ENCODE results near the gene RPS25.
"Not testable (repeated sequence)": the region's sequence is repeated elsewhere in the genome, so short reads cannot be mapped to it uniquely, and the experiment has no call there.

RPS25 gene

GRCh38 chr11:119038884-119039283 lies 20.7 kb upstream of the RPS25 start:
- DNase-seq: no peak

DNA sequence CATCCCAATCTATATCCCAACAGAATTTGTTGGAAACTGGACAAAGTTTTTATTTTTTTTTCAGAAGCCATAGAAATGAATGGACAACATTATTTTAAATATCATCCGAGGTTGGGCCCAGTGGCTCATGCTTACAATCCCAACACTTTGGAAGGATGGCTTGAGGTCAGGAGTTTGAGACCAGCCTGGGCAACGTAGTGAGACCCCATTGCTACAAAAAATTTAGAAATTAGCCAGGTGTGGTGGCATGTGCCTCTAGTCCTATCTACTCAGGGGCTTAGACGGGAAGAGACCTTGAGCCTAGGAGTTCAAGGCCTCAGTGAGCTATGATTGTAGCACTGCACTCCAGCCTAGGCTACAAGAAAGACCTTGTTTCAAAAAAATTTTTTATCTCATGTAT lies 16.7 kb upstream of the RPS25 start:
- no peak for DNase-seq

DNA sequence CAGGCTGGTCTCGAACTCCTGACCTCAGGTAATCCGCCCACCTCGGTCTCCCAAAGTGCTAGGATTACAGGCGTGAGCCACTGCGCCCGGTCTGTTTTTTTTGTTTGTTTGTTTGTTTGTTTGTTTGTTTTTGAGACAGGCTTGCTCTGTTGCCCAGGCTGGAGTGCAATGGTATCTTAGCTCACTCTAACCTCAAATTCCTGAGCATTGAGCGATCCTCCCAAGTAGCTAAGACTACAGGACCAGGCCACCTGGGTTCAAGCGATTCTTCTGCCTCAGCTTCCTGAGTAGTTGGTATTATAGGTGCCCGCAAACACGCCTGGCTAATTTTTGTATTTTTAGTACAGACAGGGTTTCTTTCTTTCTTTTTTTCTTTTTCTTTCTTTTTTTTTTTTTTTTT lies 15.3 kb upstream of the RPS25 start:
- DNase-seq: not testable (repeated sequence)

DNA sequence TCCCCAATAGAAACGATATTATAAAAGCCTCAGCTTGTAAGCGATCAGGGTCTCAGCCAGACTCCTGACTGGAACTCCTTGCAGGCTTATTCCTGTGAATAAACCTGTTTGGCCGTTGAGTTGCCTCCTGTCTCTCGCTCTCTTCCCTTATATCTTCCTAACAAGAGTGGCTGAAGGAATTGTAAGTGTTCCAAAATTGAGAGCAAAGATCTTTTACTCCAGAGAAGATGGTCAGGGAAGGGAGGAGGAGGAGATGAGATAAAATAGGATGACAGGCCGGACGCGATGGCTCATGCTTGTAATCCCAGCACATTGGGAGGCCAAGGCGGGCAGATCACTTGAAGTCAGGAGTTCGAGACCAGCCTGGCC lies 13.8 kb upstream of the RPS25 start:
- DNase-seq: no peak

DNA sequence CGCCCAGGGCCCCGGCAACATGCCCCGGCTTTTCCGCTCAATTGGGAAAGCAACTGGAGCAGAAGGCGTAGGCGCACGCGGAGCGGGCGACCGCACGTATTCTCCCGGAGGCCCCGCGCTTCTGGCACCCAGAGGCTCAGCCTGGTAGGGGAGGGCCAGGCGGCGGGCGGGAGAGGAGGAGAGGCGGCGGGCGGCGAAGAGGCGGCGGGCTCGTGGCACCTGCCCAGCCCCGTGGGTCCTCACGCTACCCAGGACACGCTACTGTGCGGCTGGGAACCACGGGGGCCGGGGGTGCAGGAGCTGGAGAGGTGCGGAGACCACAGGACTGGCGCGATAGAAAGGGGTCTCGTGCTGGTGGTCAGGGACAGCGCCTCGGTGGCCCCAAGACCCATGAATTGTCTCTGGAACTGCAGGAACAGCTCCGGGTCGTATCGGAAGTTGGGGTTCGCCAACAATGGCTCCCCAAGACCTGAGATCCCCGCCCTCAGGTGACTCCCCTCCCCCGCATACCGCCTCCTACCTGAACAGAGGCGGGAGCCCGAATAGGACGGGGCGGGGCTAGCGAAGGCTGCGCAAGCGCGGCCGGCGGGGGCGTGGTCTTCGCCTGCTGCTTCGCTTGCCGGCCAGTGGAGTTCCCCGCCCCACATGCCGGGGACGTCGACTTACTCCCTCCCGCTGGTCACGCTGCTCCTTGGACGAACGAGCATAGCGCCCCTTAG lies 12.3 kb upstream of the RPS25 start, which contains the start of gene SLC37A4:
Gene SLC37A4, minus strand, starts transcription at position 549 of the 719 bp plus-strand sequence.
- DNase-seq: peak; percentile 99

- DNase-seq: no peak
Observed at GRCh38 chr11:119030029-119030328, 11.8 kb upstream of the RPS25 start.

- no peak for DNase-seq
Observed at GRCh38 chr11:119029340-119030028, 11.3 kb upstream of the RPS25 start.

GRCh38 chr11:119029069-119029339 lies 10.9 kb upstream of the RPS25 start:
- DNase-seq: no peak

DNA sequence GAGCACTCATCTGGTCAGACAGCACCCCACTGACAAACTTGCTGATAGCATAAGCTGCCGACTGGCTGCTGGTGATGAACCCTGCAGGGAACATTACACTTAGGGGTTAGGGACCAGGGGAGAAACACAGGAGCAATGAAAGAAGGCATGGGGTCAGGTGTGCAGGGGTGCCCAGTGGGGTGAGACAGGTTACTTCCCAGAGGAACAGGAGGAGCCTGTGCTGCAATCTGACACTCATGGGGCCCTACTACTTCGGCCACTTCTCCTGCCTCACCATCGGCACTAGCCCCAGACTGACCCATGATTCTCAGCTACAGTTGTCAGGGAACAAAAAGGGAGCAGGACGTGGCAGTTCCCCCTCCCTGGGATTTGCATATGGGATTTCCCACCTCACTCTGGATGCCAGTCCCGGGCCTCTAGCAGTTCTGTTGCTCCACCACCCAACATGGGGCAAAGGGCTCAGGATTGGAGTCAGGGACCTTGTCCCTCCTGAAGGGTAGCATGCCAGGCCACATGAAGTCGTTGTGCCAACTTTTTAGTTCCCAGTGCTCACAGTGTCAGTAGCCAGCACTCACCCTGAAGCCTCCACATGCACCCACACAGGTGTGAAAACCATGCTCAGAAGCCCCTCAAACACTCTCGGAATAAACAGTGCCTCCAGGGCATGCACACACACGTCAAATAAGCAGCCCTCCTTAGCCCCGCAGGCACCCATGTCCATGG lies 10.4 kb upstream of the RPS25 start:
- no peak for DNase-seq

- DNase-seq: no peak
Observed at GRCh38 chr11:119027561-119028345, 9.6 kb upstream of the RPS25 start.

DNA sequence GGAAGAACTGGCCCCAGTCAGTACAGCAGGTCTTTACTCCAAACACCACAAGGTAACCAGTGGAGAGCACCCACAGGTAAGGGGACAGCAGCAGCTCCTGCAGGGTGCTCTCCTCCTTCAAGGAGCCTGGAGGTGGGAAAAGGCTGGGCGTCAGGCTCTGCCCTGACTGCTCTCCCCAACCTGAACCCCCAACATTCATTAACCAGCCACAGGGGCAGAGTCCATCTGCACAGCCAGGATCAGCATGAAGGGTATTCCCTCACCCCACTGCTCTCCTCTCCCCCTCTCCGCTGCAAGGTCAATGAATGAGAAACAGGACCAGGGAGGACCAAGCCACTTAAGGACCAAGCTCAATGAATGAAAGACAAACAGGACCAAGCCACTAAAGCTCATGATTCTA lies 8.8 kb upstream of the RPS25 start:
- DNase-seq: no peak

DNA sequence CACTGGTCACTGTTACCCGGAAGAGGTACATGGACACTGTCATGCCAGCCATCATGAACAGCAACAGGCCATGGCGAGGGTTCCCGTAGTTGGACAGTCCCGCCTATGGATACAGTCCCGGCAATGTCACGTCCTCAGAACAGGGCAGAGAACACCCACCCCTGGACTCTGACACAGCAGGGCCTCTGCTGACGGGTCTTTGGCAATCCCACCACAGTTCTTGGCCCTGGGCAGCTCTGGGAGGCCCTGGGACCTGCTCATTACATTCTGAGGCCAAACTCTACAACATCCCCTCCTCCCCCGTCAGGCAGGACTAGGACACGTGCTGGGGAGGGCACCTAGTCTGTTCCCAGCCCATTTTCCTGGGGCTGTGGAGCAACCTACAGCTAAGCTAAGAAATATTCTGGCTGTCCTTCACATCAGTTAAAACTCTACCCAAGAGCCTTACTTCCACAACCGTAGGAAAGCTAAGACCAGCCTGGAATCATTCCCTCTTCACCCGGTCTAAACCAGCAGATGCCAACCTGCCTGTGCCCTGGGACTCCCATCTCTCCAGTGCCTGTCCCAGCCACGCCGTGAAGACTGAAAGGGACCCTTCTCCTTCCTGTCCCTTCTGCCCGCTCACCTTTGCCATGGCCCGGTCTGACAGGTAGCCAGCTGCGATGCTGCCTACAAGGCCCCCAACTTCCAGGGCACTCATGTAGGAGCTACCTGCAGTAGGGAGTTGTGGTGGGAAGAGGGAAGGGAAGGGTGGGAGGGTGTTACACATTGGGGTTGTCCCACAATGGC lies 8.0 kb upstream of the RPS25 start:
- no peak for DNase-seq

DNA sequence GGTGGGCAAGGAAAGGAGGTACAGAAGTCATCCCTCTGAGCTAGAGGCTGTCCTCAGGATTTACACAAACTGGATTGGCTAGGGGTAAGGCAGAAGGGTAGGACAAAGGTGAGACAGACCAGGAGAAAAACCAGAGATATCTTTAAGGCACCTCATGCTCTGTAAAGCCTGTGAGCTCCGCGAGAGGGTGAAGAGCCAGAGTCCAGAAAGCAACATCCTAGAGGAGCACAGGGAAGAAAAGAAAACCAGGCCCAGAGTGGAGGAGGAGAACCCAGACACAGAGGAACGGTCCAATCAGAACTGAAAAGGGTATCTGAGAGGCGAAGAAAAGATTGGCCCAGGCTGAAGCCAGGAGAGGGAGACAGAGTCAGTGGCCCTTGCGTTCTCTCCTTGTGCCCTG lies 7.4 kb upstream of the RPS25 start:
- no peak for DNase-seq

- DNase-seq: no peak
Observed at GRCh38 chr11:119025099-119025473, 6.9 kb upstream of the RPS25 start.

DNA sequence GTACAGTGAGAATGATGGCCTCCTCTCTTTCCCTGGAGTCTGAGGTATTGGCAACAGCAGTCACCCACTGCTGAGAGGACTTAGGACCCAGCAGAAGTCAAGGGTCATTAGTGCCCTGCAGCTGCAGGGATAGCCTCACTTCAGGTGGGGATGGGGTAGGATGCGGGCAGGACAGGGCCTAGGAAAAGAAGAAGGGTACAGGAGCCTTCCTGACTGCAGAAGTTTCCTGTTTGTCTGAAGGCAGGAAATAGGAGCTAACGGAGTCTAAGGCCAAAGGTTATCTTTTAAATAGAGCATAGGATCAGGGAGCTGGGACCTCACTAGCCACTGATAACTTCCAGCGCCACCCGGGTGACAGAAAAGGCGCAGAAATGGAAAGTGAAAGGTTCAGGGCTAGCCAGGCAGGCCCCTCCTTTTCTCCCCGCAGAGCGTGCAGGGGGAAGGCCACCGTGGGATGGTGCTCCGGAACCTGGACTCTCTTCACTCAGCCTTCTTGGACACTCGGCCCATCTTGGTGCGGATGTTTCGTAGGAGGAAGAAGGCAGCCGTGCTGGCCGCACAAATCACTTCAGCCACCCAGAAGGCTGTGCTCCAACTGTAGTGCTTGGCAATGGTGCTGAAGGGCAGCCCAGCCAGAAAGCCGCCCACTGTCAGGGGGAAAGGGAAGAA lies 6.4 kb upstream of the RPS25 start:
- no peak for DNase-seq

DNA sequence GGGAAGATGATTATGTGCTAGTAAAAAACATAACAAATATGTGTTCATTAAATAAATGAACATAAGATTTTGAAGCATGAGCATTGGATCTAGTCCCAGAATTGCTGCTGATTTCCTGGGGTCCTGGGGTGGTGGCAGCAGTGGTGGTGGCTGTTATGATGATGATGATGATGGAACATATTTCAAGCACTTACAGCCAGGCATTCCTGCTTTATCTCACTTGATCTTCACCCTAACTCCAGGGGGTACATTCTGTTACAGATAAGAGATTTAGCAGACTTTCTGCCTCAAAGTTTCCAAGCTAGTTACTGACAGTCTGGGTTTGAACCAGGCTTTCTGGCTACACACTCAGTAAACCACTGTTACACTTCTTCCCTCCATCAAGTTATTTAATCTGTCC lies 5.6 kb upstream of the RPS25 start:
- DNase-seq: no peak

- no peak for DNase-seq
Observed at GRCh38 chr11:119021631-119022030, 3.5 kb upstream of the RPS25 start.

DNA sequence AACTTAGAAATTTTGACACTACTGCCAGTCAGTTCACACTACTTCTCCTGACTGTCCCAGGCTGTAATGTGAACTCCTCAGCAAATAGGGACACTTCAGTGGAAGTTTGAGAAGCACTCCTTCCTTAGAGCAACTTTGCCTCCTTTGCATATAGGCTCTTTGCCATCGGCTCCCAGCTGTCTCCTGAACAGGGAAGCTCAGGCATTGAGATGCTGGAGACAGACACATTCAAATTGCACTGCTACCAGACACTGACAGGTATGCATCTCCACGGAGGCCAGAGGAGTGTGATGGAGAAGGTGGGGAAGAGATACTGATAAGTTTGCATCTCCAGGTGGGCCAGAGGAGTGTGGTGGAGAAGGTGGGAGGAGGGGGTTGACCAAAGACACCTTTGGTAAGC lies 1.9 kb upstream of the RPS25 start:
- DNase-seq: no peak

DNA sequence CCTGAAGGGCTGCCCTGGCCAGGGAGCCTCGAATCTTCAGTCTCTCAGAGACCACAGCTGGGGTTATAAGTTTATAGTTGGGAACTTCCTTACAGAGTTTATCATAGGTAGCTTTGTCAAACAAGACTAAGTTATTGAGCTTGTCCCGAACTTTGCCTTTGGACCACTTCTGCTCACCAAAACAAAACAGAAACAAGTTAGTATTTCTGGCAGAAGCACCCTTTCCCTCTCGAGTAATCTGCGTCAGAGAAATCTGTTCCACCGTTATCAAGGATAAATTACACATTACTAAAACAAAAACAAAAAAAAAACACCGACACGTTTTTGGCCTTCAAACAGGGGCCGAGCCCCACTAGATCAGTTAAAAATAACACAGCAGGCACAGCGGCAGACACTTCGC lies 766 bp downstream of the RPS25 start:
- DNase-seq: not testable (repeated sequence)

DNA sequence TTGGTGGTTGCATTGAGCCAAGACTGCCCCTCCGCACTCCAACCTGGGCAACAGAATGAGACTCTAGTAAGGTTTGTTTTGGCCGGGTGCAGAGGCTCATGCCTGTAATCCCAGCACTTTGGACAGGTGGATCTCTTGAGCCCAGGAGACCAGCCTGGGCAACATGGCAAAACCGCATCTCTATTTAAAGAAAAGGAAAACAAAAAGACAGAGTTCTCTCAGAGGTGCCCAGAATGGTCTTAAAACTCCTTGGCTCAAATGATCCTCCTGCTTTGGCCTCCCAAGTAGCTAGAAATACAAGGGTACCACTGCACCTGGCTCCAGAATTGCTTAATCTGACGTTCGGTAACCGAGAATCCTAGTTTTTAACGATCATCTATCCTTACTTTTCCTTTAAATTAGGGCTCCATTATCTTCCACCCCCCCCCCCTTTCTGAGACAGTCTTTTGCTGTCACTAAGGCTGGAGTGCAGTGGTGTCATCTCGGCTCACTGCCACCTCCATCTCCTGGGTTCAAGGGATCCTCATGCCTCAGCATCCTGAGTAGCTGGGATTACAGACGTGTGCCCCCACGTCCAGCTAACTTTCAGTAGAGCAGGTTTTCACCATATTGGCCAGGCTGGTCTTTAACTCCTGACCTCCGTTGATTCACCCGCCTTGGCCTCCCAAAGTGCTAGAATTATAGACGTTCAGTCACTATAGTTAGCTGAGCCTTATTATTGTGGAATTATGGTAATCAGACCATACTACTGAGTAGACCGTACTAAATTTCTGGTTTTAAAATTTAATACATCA lies 1.7 kb downstream of the RPS25 start:
- DNase-seq: no peak

GRCh38 chr11:119015054-119015611 lies 3.0 kb downstream of the RPS25 start:
- DNase-seq: no peak
